ENCODE data around the gene ZNF768. TPM values are rescaled to one million over a fixed set of nuclear protein-coding genes. Genes with fewer than 3 reads are reported as not detected.

Gene ZNF768
- total RNA-seq: 31.5 and 32.9 TPM in 2 replicates

GRCh38 chr16:30526137-30526822, at the start of gene ZNF768:
ZNF768 (minus strand) TSS chr16:30526566; CDS start chr16:30526413, 153 bp downstream.

GRCh38 chr16:30571445-30572322, 45.3 kb upstream of the ZNF768 start, which contains the start of gene ZNF688:
ZNF688 (minus strand) TSS chr16:30571714; CDS start chr16:30571629, 85 bp downstream.

GRCh38 chr16:30557957-30558788, 31.8 kb upstream of the ZNF768 start, which contains the start of gene ZNF764:
ZNF764 (minus strand) TSS chr16:30558374; CDS start chr16:30558182, 192 bp downstream.

GRCh38 chr16:30534368-30535105, 8.2 kb upstream of the ZNF768 start, which contains the start of gene ZNF747:
ZNF747 (minus strand) TSS chr16:30534858; CDS start chr16:30534679, 179 bp downstream.

Small RNAs within 50 kb of the gene (small RNA-seq; reads per million reads assigned to genes)
- gene MIR4518 (not detected), gene RNU7-61P (not detected)

Other genes with a start within 250 kb of the ZNF768 start
- 28.8 and 30.7 TPM in 2 replicates for gene CD2BP2, start 171.3 kb downstream of the ZNF768 start, total RNA-seq
- gene TBC1D10B, start 156.1 kb downstream of the ZNF768 start, total RNA-seq: 45.1 and 47.4 TPM in 2 replicates
- not detected in 2 replicates for gene MYL11, start 151.8 kb downstream of the ZNF768 start, total RNA-seq
- 0.12 and 0.32 TPM in 2 replicates for gene SEPTIN1, start 144.0 kb downstream of the ZNF768 start, total RNA-seq
- gene ZNF48, start 131.1 kb downstream of the ZNF768 start, total RNA-seq: 6.3 and 8.0 TPM in 2 replicates
- gene ZNF771, start 119.0 kb downstream of the ZNF768 start, total RNA-seq: 10.8 and 11.5 TPM in 2 replicates
- gene DCTPP1, start 96.5 kb downstream of the ZNF768 start, total RNA-seq: 7.3 and 8.6 TPM in 2 replicates
- gene SEPHS2, start 80.7 kb downstream of the ZNF768 start, total RNA-seq: 9.1 and 12.0 TPM in 2 replicates
- gene ITGAL, start 53.8 kb downstream of the ZNF768 start, total RNA-seq: not detected in 2 replicates
- 15.3 and 16.6 TPM in 2 replicates for gene ZNF747, start 8.3 kb upstream of the ZNF768 start, total RNA-seq
- gene ZNF764, start 31.8 kb upstream of the ZNF768 start, total RNA-seq: 8.6 and 9.7 TPM in 2 replicates
- 7.2 and 12.5 TPM in 2 replicates for gene ZNF688, start 45.1 kb upstream of the ZNF768 start, total RNA-seq
- gene ZNF785, start 59.1 kb upstream of the ZNF768 start, total RNA-seq: 11.1 and 15.6 TPM in 2 replicates
- gene ZNF689, start 83.8 kb upstream of the ZNF768 start, total RNA-seq: 13.8 and 17.0 TPM in 2 replicates
- gene PRR14, start 124.4 kb upstream of the ZNF768 start, total RNA-seq: 9.4 and 9.7 TPM in 2 replicates
- 28.9 and 32.5 TPM in 2 replicates for gene FBRS, start 131.9 kb upstream of the ZNF768 start, total RNA-seq
- gene SRCAP, start 172.6 kb upstream of the ZNF768 start, total RNA-seq: 25.3 and 28.7 TPM in 2 replicates
- 21.1 and 22.3 TPM in 2 replicates for gene PHKG2, start 221.9 kb upstream of the ZNF768 start, total RNA-seq
- gene CFAP119, start 235.5 kb upstream of the ZNF768 start, total RNA-seq: 0.36 and 0.49 TPM in 2 replicates
- gene RNF40, start 235.8 kb upstream of the ZNF768 start, total RNA-seq: 93.1 and 102 TPM in 2 replicates